ENCODE measurements around the gene MAST4.
A peak's percentile ranks its signal among the peaks of the same experiment; 100 is the strongest.

The MAST4 gene

DNA sequence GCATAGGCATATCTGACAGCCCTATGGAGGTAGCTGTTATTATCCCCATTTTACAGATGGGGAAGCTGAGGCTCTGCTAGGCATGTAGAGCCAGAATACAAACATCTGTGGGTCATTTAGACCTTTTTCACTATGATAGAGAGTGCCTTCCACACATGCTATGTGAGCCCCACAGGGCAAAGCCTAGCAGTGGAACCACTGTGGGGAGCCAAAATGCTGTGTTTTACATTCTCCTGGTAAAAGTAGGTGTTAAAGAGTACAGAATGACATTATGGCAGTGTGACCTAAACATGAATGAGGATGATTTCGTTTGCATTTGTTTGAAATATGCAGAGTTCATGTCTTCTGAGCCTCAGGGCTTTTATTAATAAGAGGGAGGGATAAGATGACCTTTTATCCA lies 265.2 kb downstream of the MAST4 start:
- no peak overlapping the region for H3K4me3 ChIP-seq (ENCODE audit: low read depth, low read length)
- TF ChIP-seq, protein P1, sequence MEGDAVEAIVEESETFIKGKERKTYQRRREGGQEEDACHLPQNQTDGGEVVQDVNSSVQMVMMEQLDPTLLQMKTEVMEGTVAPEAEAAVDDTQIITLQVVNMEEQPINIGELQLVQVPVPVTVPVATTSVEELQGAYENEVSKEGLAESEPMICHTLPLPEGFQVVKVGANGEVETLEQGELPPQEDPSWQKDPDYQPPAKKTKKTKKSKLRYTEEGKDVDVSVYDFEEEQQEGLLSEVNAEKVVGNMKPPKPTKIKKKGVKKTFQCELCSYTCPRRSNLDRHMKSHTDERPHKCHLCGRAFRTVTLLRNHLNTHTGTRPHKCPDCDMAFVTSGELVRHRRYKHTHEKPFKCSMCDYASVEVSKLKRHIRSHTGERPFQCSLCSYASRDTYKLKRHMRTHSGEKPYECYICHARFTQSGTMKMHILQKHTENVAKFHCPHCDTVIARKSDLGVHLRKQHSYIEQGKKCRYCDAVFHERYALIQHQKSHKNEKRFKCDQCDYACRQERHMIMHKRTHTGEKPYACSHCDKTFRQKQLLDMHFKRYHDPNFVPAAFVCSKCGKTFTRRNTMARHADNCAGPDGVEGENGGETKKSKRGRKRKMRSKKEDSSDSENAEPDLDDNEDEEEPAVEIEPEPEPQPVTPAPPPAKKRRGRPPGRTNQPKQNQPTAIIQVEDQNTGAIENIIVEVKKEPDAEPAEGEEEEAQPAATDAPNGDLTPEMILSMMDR (IDR thresholded peaks at IDR 0.05; ENCODE audit: low read depth, low read length) = peak; percentile 22; the same call in 1 of the 2 replicates

DNA sequence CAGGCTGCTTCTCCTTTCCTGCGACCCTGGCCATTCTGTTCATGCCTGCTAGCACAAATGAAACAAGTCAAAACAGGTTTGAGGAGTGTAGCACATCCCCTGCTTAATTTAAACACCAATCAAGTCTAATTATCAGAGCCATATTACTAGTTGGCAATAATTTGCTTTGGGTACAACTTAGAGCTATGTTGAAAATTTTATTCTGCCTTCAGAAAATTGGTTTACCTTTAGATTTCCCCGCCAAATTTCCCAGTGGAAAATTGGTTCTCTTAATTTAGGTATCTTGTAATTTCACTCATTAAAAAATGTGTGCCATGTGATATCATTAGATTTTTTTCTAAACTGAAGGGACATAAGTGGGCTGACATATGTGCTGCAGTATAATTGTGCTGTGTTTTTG lies 265.8 kb downstream of the MAST4 start:
- TF ChIP-seq, protein P1 (IDR thresholded peaks at IDR 0.05; ENCODE audit: low read depth, low read length) = no peak
- no peak overlapping the region for H3K4me3 ChIP-seq (ENCODE audit: low read depth, low read length)

- TF ChIP-seq, protein P1 (IDR thresholded peaks at IDR 0.05; ENCODE audit: low read depth, low read length) = no peak
- H3K4me3 ChIP-seq (ENCODE audit: low read depth, low read length) = no peak overlapping the region
These were observed 267.3 kb downstream of the MAST4 start for GRCh38 chr5:66863243-66864170.

DNA sequence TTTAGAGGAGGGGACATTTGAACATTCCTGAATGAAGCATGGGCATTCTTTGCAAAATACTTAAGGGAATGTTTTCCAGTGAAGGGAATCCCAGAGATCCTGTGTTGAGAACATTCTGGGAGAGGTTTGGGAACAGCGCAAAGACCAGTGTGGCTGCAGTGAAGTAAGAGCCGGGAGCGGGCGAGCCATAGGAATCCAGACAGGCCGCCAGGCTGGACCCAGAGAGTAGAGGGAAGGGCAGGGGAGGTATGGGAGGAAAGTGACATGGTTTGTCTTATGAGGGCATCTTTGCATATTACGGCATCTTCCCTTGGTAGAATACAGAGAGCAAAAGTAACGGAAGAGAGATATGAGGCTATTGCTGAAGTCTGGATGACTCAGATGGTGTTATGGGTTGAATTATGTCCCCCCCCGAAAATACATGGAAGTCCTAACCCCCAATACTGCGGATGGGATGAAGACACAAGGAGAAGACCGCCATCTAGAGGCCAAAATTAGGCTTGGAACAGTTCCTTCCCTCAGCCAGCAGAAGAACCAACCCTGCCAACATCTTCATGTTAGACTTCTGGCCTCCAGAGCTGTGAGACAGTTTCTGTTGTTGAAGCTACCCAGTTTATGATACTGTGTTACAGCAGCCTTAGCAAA lies 268.2 kb downstream of the MAST4 start:
- TF ChIP-seq, protein P1 (IDR thresholded peaks at IDR 0.05; ENCODE audit: low read depth, low read length) = no peak
- H3K4me3 ChIP-seq (ENCODE audit: low read depth, low read length) = no peak overlapping the region

DNA sequence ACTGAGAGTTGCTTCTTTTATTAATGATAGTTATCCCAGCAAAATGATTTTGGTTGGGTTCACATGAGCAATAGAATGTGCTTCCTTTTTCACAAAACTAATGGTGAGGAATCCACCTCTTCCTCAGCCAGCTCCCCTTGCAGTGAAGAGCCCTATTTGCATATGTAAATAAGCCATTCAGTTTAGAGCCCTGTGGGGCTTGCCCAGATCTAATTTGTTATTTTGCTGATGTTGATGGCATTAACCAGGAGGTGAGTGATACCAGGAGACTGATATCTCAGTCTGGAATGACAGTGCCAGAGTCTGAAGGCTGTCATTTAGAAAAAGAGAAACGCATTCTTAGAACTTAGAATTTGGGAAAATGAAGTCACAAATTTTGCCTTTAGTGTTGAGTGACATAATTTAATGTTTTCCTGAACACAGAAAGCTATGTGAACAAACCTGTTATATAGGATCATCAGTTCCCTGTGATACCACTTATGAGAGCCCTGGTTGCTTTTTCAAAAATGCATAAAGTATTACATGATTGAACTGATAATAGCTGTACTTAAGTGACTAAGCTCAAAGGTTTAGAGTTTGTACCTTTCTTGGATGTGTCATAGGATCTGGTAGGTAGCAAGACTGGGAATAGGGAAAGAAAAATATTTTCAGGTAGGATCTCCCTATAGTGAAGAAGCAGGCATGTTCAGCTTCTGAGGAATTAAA lies 271.6 kb downstream of the MAST4 start:
- TF ChIP-seq, protein P1 (IDR thresholded peaks at IDR 0.05; ENCODE audit: low read depth, low read length) = no peak
- H3K4me3 ChIP-seq (ENCODE audit: low read depth, low read length) = no peak overlapping the region

GRCh38 chr5:66869347-66869746 lies 273.2 kb downstream of the MAST4 start:
- H3K4me3 ChIP-seq (ENCODE audit: low read depth, low read length) = no peak overlapping the region
- TF ChIP-seq, protein P1 (IDR thresholded peaks at IDR 0.05; ENCODE audit: low read depth, low read length) = no peak

All from WI38 (cell line).